IPS DF 4.7 (cell line): Measurements from ENCODE around the gene PAPOLA.

Source experiments
- DNase-seq: peaks from one replicate; pipeline ENCODE4 v3.0.0-alpha.2; 2013; ENCODE audit warnings: low spot score; ENCODE audit errors: extremely low read depth

Gene PAPOLA

DNA sequence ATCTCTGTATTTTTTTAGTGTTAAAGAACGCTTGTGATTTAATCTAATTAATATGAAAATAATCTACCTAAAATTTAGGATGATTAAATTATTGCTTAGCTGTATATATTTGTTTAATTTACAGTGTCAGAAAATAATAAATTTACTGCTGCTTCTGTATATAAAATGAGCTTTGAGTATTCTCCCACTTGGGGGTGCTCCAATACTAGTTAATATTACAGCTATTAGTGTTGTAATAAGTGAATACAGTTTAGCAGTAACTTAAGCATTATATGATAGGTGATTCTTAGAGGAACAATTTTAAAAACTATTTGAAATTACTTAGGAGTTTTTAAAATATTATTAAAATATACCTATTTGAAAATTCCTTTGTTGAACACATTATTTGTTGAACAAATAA lies 62.2 kb downstream of the PAPOLA start:
- DNase-seq: no peak

DNA sequence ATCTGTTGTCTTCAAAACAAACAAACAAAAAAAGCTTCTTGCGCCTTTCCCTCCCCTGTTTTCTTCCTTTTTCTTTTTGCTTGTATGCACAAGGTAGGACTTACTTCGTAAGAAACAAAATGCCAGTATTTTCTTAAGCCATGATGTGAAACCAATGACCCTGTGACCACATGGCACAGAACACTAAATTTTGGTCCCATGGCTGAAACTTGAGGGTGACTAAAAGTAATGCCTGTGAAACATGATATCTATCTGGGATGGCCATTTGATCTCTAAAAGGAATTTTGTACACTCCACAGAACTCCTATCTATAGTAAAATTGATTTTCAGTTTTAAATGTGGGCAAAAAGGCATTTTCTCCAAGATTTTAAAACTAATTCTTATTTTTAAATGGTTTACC lies 63.6 kb downstream of the PAPOLA start:
- no peak for DNase-seq

DNA sequence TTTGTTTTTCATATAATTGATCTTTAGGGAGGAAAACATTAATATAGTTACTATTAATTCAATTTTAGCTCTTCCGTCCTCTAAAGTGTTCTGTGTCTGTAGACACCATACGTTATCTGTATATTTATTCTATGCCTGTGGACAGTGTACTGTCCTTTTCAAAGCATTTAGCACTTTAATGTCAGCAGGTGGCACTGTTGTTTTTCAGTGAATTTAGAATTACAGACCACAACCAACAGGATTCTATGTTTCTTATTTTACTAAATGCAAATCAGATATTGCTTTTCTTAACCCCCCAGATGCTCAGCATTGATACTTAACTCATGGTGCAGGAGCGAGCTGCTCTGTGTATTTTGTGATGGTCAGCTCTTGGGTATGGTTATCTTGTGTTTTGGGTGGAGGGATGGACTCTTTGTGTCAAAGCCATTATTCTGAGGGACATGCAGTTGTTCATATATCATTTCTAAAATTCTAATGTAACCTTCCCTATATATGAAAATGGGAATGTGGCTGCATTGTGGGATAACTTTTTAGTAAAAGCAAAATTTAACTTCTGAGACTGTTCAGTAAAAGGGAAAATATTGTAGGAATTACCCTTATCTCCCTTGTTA lies 65.2 kb downstream of the PAPOLA start:
- DNase-seq: no peak

DNA sequence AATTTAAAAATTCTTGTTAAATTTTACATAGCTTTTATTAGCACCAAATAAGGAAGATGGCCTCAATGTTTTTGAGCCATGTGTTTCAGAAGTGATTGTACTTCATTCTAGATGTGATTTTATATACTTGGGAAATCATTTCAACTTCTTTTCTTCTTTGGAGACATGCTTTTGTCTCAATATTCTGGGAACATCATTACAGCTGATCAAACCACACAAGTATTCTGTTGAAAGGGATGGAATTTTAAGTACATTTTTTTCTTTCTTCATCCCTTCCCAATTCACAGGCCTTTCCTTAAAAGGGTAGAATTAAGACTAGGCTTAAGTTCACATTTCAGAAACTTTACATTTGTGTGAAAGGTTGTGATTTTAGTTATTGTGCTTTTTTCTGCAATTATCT lies 66.4 kb downstream of the PAPOLA start:
- no peak for DNase-seq

DNA sequence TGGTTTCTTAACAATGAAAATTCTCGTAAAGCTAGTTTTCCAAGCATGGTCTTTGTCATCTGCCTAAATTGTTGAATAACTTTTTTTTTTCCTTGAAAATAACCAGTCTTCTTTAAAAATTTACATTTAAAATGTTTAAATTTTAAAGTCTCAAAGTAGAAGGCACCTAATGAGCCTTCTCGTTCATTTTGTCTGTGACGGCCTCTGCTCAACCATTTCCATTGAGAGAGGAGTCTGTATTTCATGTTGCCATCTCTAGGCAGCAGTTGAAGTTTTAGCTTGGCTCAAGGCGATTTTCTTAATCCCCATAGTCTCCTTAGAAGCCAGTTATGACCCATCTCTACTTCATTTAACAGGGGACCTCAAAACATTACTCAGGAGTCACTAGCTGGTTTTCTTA lies 69.1 kb downstream of the PAPOLA start:
- no peak for DNase-seq

DNA sequence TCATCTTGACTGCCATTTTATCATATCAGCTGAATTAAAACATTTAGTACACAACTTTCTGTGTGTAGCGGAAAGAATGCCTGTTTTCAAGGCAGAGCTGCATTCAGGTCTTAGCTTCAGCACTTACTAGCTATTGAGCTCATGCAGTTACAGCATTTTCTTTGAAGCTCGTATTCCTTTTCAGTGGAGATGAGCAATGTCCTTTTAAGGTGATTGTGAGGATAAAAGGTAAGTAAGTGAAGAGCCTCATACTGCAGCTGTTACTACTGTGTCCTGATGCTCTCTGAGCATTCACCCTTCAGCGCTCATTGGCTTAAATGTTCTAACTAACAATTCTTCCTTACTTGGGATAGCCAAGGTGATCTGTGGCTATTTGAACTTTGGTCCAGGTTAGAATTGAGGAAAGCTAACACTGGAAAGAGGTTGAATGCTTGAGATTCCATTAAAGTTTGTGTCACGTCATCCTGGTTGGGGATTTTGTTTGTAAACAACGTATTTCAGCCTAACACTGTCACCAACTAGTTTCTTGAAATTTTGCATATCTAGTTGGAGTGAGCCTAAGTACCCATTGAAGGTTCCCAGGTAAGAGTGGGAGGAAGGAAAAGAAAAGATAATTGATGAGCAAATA lies 71.4 kb downstream of the PAPOLA start:
- DNase-seq: no peak

DNA sequence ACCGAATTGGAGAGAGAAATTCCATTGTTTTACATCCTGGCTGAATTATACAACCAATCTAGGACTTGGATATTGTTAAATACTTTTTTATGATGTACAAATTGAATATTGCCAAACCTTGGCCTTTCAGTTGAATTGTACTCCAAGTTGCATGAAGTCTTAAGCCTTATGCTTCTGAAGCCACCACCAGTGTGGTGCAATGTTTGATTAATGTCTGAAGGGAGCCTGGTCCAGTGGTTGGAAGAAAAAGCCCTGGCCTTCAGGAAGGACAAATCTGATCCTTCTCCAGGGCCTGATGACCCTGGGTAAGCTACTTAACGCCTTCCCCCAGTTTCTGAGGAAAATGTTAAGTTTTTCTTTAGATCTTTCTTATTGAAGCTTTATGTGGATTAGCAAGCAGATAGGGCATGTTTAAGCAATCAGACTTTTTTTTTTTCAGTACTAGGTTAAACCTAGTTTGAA lies 72.0 kb downstream of the PAPOLA start:
- DNase-seq: no peak

DNA sequence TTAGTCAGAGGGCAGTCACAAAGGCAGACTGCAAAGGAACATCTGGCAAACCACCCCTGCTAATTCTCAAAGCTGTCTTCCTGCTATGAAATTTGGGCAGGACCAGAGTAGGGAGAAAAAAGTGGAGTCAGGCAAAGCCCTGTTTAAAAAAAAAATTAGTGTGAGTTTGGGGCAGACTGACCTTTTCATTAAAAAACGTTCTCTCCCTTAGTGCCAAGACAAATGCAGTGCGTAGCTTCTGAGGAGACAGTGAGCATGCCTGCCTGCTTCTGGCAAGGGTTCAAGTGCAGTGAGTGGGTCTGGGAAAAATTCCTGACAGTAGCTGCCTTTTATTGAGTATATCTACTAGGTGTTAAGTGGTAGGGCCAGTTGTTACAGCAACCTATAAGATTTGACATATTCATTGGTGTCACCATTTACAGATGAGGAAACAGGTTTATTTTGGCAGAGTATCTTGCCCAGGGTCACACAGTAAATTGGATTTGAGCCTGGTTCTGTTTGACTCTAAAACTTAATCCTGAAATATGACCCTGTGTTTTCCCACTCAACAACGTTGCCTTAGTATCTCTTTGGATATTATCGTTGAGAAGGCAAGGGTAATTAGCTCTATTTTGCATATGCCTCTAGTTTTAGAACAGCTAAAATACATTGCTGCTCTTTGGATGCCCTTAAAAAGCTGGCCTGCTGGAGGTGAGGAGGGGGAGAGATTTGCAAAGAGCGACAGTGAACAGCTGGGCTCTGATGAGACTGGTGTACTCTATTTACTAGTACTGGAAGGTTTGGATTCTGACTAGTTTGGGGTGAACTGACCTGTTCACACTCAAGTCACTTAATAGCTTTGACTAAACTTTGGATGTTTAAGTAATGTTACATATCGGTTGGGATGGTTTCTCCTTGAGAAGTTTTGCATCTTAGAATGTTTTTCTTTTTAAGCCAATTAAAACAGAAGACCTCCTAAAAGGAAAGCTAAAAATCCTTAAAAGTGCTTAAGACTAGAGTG lies 72.8 kb downstream of the PAPOLA start:
- DNase-seq: no peak

DNA sequence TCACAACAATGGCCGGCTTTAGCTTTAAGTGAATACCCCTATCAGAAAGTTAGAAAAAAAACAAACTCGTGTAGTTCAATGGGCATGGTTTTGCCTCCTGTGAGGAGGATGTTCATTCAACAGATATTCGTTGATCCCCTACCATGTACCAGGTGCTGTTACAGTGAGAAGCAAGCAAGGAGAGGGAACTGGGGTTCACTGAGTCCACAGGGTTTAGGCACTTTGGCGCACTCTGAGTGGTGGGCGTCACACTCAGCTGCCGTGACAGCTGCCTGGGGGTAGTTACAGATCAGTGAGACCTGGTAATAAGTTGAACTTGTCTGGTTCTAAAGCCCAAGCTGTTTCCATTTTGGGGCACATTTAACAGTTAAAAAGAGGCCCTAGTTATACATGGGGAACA lies 74.2 kb downstream of the PAPOLA start:
- DNase-seq: no peak

DNA sequence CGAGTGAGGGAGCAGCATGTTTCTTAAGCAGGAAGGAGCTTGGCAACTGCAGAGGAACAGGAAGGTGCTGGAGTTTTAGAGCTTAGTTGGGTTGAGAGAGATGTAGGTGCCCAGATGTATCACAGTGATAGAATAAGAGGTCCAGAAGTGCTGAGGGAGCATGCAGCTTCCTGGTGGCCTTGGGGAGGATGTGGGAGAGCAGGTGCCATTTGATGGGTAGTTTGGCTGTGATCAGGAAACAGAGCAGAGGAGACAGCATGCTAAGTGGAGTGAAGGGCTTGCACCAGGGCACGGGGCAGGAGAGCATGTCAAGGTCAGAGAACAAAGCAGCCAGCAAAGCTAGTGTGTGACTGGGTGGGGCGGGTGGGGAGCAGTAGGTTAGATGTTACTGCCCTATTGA lies 74.8 kb downstream of the PAPOLA start:
- DNase-seq: no peak

DNA sequence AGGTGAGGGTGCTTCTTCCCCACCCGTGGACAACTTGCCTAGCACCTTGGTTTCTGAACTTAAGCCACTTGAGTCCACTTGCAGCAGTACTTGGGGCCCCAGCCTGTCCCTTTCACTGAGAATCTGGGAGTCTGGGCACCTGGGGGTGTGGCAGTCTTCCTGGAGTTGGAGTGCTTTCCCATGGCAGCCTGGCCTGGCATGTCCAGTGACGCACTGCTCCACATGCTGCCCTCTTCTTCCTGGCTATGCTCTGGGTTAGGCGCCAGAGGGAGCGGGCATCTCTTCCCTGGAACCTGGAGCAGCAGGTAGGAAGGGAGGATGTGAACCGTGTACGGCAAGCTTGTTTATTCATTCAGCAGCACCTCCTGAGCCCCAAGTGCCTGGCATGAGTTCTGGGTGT lies 76.4 kb downstream of the PAPOLA start:
- DNase-seq: no peak

DNA sequence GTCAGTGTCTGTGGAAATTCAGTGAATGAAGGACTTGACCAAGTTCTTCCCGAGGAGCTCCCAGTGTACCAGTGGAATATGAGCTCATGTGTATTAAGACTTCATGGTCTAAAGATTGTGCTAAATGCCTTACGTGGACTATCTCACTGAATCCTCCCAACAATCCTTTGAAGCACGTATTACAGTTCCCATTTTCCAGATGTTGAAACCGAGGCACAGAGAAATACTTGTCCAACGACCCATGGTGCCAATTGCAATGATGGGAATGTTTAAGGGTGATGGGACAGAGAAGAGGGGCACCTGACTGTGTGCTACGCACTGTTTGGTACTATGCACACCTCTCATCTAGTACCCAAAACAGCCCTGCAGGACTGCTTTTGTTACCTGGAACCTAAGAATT lies 77.2 kb downstream of the PAPOLA start:
- no peak for DNase-seq

DNA sequence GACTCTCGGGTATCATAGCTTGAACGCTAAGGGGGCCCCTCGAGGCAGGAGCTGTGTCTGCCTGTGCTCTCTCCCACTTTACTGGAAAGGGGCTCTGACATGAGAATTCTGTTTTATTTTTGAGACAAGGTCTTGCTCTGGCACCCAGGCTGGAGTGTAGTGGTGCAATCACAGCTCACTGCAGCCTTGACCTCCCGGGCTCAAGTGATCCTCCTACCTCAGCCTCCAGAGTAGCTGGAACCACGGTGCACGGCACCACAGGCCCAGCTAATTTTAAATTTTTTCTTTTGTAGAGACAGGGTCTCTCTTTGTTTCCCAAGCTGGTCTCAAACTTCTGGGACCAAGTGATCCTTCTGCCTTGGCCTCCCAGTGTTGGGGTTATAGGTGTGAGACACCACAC lies 77.7 kb downstream of the PAPOLA start:
- no peak for DNase-seq

DNA sequence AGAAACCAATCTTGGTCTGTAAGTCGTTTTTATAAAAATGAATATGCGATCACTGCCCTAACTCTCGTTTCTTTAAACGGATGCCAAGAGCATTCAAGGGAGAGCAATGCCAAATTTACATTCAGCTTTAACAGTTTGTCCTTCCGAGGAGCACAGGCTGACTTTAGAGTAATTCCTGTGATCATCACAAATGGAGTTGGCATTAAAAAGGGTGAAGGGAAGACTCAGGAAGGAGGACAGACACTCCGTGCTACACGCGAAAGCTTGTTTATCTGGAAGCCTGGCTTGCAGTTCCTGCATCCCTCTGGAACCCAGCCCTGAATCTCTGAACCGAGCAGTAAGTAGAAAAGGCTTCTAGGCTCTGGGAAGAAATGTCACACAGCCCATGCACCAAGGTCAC lies 78.4 kb downstream of the PAPOLA start:
- DNase-seq: no peak

DNA sequence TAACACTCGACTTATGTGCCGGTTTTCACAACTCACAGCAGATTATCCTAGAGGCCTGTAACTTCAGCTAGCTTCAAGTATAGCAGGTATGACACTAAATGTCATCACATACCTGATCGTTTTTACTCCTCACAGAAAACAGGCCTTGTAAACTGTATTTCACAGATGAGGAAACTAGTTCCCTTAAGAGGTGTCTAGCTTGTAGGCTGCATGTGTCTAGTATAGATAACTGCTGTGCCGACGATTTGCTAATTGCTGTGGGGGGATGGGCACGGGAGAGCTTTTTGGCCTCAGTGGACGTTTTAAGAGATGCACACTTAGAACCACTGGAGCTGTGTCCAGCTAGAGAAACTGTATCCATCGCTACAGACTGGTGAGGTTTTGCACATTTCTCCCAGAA lies 78.8 kb downstream of the PAPOLA start:
- DNase-seq: no peak

DNA sequence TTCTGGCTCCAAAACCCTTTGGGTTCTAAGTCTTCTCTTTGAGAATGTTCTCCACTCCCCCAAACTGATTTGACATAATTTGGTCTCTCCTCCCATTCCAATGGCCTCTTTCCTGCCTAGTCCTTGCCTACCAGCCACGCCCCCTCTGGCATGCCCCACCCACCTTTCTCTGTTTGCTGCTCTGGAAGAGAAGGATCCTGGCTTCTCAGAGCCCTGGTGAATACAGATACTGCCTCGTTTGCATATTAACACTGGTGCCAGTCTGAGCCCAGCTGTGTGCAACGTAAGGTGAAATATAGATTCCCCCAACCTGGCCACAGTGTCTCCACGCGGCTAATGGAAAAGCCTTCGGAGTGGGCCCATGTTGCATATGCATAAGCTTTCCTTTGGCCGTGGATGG lies 79.7 kb downstream of the PAPOLA start:
- DNase-seq: no peak

DNA sequence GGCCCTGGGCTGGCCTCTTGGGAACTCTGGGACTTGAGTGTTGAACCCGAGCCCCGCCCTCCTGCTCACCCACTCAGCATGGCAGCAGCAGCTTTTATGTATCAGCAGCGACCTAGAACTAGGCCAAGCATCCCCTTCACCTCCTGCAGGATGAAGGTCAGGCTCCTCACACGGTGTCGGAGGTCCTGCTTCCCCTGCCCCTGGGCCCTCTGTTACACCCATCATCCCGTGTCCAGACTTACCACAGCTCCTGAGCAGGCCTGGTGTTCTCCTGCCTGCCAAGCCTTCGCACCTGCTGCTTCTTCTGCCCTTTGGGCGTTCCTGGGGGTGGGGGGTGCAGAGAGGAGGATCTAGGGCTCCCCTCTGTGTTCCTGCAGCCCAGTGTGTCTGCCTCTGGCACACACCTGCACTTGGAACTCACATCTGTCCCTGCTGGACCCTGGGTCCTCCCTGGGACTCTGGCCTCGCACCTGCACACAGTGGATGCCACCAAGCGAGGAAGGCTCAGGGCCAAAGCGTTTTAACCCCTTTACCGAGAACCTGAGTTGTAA lies 80.3 kb downstream of the PAPOLA start:
- no peak for DNase-seq

DNA sequence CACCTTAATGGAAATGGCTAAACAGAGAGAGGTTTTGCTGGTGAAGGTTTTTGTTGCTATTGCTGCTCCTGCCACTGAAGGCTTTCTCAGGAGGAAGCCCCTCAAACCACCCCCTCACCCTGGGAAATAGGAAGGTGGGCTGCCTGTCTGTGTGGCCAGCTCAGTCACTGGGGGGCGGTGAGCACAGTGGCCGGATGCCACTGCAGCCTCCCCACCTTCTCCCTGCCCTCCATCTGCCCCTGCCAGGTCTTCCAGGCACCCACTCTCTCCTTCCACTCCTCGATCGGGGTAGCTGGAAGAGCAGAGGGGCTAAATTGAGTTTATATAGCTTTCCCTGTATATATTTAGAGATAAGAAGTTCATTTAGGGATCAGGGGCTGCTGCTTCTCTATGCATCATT lies 80.8 kb downstream of the PAPOLA start:
- DNase-seq: no peak

DNA sequence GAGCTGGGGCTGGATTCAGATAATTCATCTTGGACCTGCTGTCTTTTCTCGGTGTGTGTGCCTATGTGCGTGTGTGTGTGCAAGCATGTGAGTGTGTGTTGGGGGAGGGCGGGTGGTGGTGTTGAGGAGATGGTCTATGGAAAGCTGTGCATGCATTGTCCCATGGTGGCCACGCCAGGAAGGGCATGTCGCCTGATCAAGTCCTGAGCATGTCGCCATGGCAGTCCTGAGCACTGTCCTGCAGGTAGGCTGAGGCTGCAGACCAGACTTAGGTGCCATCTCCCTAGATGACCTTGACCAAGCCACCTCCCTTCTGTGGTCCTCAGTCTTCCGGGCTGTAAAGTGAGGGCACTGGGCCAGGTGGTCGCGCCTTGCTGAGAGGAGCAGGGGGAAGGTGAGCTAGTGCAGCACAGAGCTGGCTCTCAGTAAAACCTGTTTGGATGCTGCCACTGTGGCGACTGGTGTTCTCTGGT lies 81.4 kb downstream of the PAPOLA start:
- DNase-seq: no peak

DNA sequence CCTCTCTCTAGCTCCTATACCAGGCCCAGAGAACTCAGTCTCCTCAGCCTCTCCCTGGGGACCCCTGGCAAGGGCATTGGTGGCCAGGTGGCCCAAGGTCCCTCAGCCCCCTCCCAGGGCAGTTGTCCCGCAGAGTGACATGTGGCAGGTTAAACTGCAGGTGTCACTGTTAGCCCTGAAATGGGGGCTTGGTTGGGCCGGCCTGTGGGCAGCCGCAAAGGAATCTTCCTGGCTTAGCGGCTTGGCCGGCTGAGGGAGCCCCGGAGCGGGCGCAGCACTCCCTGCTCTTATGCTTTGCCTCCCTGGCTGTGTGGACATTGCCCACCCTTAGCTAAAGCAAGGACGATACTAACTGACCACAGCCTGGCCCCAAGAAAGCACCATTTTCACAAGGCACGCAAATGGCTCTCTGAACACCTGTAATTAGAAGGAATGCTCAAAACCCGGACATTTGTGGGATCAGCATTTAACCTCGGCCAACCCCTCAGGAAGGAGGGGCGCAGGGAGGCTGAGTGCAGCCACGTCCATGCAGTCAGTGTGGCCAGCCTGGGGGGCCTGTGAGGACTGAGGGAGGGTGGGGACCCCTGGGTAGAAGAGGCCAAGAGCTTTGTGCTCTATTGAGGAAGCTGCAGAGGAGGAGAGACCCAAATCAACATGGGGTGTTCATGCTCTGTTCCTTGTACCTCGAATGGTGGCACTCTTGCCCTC lies 82.2 kb downstream of the PAPOLA start:
- peak; percentile 41 for DNase-seq
